ENCODE results near the gene ITGA2.
A peak's percentile ranks its signal among the peaks of the same experiment; 100 is the strongest.
"Not testable (repeated sequence)": the region's sequence is repeated elsewhere in the genome, so short reads cannot be mapped to it uniquely, and the experiment has no call there.

Gene ITGA2

DNA sequence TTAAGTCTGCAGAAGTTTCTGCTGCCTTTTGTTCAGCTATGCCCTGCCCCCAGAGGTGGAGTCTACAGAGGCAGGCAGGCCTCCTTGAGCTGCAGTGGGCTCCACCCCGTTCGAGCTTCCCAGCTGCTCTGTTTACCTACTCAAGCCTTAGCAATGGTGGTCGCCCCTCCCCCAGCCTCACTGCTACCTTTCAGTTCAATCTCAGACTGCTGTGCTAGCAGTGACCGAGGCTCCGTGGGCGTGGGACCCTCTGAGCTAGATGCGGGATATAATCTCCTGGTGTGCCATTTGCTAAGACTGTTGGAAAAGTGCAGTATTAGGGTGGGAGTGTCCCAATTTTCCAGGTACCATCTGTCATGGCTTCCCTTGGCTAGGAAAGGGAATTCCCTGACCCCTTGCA, 13.0 kb upstream of the ITGA2 start:
- H3K27ac Mint-ChIP-seq; H3K36me3 Mint-ChIP-seq (ENCODE audit: low read depth); H3K9me3 Mint-ChIP-seq; DNase-seq (ENCODE audit: low spot score); H3K4me3 Mint-ChIP-seq; H3K4me1 Mint-ChIP-seq (ENCODE audit: low read depth): not testable (repeated sequence)
- peaks cover 52% of the 10 kb centered on the region for H3K27me3 Mint-ChIP-seq (ENCODE audit: low read depth)

DNA sequence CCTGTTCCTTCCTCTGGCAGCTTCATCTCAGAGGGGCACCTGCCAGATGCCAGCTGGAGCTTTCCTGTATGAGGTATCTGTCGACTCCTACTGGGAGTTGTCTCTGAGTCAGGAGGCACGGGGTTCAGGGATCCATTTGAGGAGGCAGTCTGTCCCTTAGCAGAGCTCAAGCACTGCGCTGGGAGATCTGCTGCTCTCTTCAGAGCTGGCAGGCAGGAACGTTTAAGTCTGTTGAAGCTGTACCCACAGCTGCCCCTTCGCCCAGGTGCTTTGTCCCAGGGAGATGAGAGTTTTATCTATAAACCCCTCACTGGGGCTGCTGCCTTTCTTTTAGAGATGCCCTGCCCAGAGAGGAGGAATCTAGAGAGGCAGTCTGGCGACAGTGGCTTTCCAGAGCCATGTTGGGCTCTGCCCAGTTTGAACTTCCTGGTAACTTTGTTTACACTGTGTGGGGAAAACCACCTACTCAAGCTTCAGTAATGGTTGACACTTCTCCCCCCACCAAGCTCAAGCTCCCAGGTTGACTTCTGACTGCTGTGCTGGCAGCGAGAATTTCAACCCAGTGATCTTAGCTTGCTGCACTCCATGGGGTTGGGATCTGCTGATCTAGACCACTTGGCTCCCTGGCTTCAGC, 11.8 kb upstream of the ITGA2 start:
- H3K4me1 Mint-ChIP-seq (ENCODE audit: low read depth): peaks cover 4% of the 10 kb centered on the region
- no peak overlapping the region for H3K4me3 Mint-ChIP-seq
- H3K9me3 Mint-ChIP-seq: peaks cover 7% of the 10 kb centered on the region
- peaks cover 45% of the 10 kb centered on the region for H3K27me3 Mint-ChIP-seq (ENCODE audit: low read depth)
- H3K36me3 Mint-ChIP-seq (ENCODE audit: low read depth): no peaks in the 10 kb centered on the region
- H3K27ac Mint-ChIP-seq: no peak overlapping the region
- DNase-seq (ENCODE audit: low spot score): no peak

DNA sequence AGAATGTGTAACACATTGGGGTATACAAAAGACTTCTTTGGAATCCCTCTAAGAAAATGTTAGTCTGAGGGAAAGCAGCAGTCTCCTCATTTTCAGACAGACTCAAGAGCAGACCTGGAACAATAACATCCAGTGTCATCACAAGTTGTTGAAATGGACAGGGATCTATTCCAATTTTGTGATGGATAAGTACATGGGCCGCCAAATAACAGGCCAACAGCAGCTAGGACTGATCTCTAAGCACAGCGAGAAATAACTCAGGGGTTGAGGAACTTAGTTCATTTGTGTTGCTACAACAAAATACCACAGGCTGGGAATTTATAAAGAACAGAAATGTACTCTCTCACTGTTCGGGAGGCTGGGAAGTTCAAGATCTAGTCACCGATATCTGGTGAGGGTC, 7.6 kb upstream of the ITGA2 start:
- Mint-ChIP-seq H3K9me3 (no peaks in the 10 kb centered on the region), H3K4me1 (ENCODE audit: low read depth) (peaks cover 5% of the 10 kb centered on the region), H3K27ac (no peak overlapping the region), H3K27me3 (ENCODE audit: low read depth) (peaks cover 46% of the 10 kb centered on the region), H3K4me3 (no peak overlapping the region), H3K36me3 (ENCODE audit: low read depth) (no peaks in the 10 kb centered on the region)
- DNase-seq (ENCODE audit: low spot score): no peak

DNA sequence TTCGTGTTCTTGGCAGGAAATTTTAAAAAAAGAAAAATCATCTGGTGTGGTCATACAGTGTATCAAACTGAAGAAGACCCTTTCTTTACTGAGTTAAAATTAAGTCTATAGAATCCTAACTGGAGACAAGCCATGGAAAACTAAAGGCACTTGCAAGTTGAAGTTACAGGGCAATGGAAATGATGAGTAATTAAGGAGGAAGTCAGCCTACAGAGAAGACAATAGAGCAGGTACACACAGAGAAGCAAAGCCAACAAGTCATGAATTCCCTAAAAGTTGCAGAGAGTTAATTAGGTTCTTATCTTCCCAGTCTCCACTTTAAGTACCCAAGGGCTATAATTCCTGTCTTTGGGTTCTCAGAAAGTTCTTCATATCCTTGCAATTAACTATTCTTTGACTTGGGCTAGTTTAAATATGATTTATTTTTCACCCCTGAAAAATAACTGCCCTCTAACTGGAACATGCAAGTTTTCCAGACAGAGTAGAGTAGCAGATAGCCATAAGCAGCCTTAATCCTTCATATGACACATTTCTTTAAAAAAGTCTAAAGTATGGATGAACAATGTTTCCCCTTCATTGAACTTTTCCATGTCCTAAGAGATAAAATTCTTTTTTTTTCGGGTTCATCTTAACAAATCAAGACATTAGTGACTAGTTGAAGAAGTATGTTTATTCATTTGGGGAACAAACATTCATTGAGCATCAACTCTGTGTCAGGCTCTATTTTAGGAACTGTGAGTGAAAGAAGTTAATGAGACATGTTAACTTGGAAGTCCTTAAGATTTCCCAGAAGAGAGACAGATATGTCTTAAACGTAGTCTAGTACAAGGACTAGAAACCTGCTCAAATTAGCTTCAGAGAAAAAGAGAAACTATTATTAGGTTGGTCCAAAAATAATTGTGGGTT, 5.2 kb upstream of the ITGA2 start:
- Mint-ChIP-seq H3K4me3 (no peak overlapping the region), H3K36me3 (ENCODE audit: low read depth) (no peaks in the 10 kb centered on the region), H3K27ac (no peak overlapping the region), H3K4me1 (ENCODE audit: low read depth) (peaks cover 22% of the 10 kb centered on the region), H3K27me3 (ENCODE audit: low read depth) (peaks cover 62% of the 10 kb centered on the region), H3K9me3 (no peaks in the 10 kb centered on the region)
- DNase-seq (ENCODE audit: low spot score): no peak

DNA sequence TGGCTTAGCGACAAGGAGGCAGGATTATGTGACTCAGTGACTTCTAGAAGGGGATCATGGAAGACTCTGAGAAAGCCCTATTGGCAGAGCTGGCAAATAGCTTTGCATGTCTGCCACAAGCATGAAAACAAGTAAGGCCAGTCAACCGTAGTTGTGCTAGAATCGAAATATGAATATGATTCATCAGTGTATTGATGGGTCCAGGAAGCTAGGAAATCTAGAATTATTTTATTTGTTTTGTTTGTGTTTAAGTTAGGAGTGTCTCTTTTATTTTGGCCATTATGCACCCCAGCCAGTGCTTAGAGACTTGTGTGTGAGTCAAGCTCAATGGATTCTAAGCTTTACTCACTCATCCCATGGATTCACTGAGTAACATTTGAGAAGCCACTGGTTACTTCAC, 3.8 kb upstream of the ITGA2 start:
- Mint-ChIP-seq H3K36me3 (ENCODE audit: low read depth) (peaks cover 2% of the 10 kb centered on the region), H3K27me3 (ENCODE audit: low read depth) (peaks cover 54% of the 10 kb centered on the region), H3K27ac (no peak overlapping the region), H3K4me1 (ENCODE audit: low read depth) (peaks cover 25% of the 10 kb centered on the region), H3K9me3 (no peaks in the 10 kb centered on the region), H3K4me3 (no peak overlapping the region)
- no peak for DNase-seq (ENCODE audit: low spot score)

DNA sequence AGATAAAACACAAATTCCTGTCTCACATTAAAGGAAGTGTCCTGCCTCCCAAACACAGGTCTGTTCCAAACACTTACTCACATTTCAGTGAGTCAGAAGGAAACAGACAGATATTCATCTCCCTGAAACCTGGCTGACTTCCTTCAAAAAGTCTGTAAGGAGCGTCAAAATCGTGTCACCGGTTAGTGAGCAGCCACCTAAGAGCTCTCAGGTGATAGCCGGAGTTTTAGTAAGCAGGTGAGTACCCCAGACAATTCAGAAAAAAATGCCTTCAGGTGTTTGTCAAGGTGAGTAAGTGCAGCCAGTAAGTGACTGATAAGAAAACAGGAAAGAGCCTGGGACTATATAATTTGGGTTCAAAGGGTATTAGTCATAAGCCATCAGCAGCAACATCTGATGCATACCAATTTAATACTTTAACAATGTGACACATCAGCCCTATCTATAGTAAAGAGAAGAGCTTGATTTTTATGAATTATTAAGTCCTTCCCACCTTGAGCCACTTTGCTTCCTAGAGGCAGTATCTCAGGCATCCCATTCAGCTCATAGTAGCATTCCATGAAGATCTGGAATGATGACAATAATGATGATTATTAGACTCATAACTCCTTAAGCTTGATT, 1.3 kb upstream of the ITGA2 start:
- H3K4me3 Mint-ChIP-seq: peak overlapping the region; percentile 69
- peak overlapping the region; percentile 41 for H3K27ac Mint-ChIP-seq
- H3K36me3 Mint-ChIP-seq (ENCODE audit: low read depth): peaks cover 10% of the 10 kb centered on the region
- peaks cover 30% of the 10 kb centered on the region for H3K4me1 Mint-ChIP-seq (ENCODE audit: low read depth)
- no peaks in the 10 kb centered on the region for H3K9me3 Mint-ChIP-seq
- peaks cover 58% of the 10 kb centered on the region for H3K27me3 Mint-ChIP-seq (ENCODE audit: low read depth)
- peak; percentile 15 for DNase-seq (ENCODE audit: low spot score)

DNA sequence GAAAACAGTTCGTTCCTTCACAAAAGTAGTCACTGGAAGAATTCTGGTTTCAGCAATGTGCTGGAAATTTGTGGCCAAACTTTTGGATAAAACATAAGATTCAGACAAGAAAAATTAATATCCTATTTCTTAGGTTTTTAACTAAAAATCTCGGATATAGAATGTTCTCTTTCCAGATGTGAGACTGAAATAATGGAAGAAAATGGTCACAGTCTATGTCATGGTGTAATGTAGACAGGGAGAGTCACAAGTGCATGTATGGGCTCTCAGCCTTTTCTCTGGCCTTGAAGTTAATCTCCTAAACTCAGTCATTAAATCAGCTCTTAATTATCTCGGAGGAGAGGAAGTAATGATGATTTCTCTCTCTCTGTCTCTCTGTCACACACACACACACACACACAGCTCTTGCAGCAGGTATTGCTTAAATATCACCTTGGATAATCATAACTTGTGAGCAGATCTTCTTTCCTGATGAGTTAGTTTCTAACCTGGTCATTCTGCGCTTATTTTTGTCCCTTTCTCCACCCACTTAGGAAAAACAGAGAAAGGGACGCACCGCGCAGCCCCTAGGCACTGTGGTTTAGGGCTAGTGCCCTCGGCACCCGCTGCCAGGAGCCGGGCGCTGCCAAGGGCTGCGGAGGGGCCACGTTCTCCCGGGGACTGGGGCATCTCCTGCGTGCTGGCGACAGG, 672 bp upstream of the ITGA2 start:
- Mint-ChIP-seq H3K4me1 (ENCODE audit: low read depth) (peaks cover 30% of the 10 kb centered on the region), H3K9me3 (no peaks in the 10 kb centered on the region), H3K36me3 (ENCODE audit: low read depth) (peaks cover 11% of the 10 kb centered on the region), H3K27me3 (ENCODE audit: low read depth) (peaks cover 54% of the 10 kb centered on the region), H3K27ac (peak overlapping the region; percentile 56), H3K4me3 (peak overlapping the region; percentile 69)
- DNase-seq (ENCODE audit: low spot score): no peak

DNA sequence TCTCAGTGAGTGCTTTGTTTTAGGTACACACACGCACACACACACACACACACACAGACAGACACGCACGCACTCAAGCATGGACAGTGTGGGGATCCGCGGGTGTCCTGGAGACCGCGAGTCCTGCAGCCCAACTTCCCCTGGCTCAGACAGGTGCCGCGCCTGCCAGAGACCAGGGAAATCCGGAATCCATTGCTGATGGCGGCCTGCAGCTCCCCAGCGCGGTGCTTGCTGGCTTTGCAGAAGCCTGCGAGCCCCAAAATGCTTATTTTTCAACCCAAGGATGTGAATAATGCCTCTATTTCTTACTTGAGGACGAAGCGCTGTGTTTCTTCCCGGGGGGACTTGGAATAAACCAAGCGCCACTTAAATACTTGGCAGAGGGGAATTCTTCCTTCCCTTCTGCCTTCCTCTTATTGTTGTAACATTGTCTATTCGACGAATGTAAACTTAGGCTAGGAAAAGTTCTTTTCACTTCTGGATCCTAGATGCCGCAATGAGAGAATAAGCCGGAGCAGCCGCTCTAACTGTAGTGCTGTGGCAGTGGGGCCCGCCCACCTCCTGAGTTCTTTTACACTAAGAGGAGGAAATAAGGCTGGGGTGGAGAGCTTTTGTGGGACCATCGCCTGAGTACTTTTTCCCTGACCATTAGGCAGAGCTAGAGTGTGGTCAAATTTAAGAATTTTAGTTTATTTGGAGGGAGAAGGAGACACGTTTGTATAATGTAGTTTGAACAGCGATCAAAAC, 802 bp downstream of the ITGA2 start:
- H3K9me3 Mint-ChIP-seq: no peaks in the 10 kb centered on the region
- peak overlapping the region; percentile 80 for H3K4me3 Mint-ChIP-seq
- H3K27ac Mint-ChIP-seq: no peak overlapping the region
- H3K36me3 Mint-ChIP-seq (ENCODE audit: low read depth): peaks cover 11% of the 10 kb centered on the region
- DNase-seq (ENCODE audit: low spot score): no peak
- peaks cover 28% of the 10 kb centered on the region for H3K4me1 Mint-ChIP-seq (ENCODE audit: low read depth)
- peaks cover 48% of the 10 kb centered on the region for H3K27me3 Mint-ChIP-seq (ENCODE audit: low read depth)

DNA sequence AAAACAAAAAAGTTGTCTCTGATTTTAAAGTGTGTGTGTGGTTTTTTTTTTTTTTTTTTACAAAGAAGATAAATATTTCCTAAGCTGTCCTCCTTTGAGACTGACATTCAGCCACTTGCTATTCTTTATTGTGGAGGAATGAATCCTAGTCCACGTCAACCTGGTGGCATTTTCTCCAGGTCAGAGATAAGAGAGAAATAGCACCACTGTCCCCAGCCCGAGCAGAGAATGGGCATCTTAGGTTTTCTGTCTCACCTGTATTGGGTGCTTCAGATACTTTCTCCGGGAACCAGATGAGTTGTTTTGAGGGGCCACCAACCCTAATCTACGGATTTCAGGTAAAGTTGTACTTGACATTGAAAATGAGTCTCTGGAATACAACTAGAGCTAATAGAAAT, 1.4 kb downstream of the ITGA2 start:
- H3K27me3 Mint-ChIP-seq (ENCODE audit: low read depth): peaks cover 44% of the 10 kb centered on the region
- no peak for DNase-seq (ENCODE audit: low spot score)
- no peak overlapping the region for H3K27ac Mint-ChIP-seq
- peaks cover 11% of the 10 kb centered on the region for H3K36me3 Mint-ChIP-seq (ENCODE audit: low read depth)
- H3K4me1 Mint-ChIP-seq (ENCODE audit: low read depth): peaks cover 28% of the 10 kb centered on the region
- no peaks in the 10 kb centered on the region for H3K9me3 Mint-ChIP-seq
- peak overlapping the region; percentile 80 for H3K4me3 Mint-ChIP-seq

DNA sequence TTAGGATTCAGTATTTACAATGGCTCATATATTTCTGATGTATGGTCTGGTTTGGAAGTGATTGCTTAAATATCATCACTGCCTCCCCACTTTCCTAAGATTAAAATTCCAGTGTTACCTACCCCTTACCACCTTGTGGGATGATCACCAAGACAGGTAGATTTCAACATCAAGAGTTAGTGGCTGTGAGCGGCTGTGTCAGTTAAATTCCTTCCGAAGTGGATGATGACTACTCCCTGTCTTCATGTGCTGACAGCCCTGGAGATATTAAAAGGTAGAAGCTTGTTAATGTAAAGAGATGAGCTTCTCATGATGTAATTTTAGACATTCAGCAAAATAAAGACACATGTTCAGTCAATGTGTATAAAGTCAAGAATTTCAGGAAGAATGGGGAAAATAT, 4.2 kb downstream of the ITGA2 start:
- no peak for DNase-seq (ENCODE audit: low spot score)
- no peaks in the 10 kb centered on the region for H3K9me3 Mint-ChIP-seq
- H3K27me3 Mint-ChIP-seq (ENCODE audit: low read depth): peaks cover 29% of the 10 kb centered on the region
- H3K4me1 Mint-ChIP-seq (ENCODE audit: low read depth): peaks cover 17% of the 10 kb centered on the region
- no peak overlapping the region for H3K27ac Mint-ChIP-seq
- H3K36me3 Mint-ChIP-seq (ENCODE audit: low read depth): peaks cover 11% of the 10 kb centered on the region
- no peak overlapping the region for H3K4me3 Mint-ChIP-seq

DNA sequence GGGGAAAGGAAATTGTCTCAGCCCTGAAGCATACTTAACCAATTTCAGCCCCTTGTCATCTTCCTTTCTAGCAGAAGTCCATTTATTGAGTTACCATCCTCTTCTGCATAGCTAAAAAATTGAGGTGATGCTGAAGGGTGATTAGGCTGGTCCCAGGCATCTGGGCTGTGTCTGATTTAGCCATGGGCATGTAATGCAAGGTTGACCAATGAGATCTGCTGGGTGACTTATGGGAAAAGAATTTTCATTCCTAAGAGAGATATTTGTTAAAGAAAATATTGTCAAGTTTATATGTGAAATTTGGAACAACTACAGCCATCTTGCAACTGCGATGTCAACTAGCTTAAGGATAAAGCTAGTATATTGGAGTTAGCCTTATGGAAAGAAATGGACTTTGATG, 5.1 kb downstream of the ITGA2 start:
- H3K27ac Mint-ChIP-seq: no peak overlapping the region
- H3K36me3 Mint-ChIP-seq (ENCODE audit: low read depth): peaks cover 11% of the 10 kb centered on the region
- H3K27me3 Mint-ChIP-seq (ENCODE audit: low read depth): peaks cover 27% of the 10 kb centered on the region
- no peaks in the 10 kb centered on the region for H3K9me3 Mint-ChIP-seq
- H3K4me3 Mint-ChIP-seq: no peak overlapping the region
- DNase-seq (ENCODE audit: low spot score): no peak
- H3K4me1 Mint-ChIP-seq (ENCODE audit: low read depth): peaks cover 17% of the 10 kb centered on the region

DNA sequence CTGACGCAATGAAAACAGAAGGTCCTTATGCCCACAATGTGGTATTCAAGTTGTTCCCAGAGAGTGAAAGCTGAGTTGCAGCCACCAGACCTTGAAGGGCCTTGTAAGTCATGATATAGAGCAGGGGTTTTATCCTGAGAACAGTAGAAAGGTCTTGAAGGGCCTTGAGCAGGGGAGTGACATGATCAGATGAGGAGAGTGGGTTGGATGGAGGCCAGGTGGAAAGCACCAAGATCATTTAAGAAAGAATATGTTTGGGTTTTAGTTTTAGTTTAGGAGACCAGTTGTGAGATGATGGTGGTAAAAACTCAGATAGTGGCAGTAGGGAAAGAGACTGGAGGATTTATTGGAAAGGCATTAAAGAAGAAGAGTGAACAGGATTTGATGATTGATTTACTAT, 5.9 kb downstream of the ITGA2 start:
- Mint-ChIP-seq H3K27ac (no peak overlapping the region), H3K27me3 (ENCODE audit: low read depth) (peaks cover 26% of the 10 kb centered on the region), H3K9me3 (no peaks in the 10 kb centered on the region), H3K36me3 (ENCODE audit: low read depth) (peaks cover 11% of the 10 kb centered on the region), H3K4me1 (ENCODE audit: low read depth) (peaks cover 19% of the 10 kb centered on the region), H3K4me3 (no peak overlapping the region)
- DNase-seq (ENCODE audit: low spot score): no peak

DNA sequence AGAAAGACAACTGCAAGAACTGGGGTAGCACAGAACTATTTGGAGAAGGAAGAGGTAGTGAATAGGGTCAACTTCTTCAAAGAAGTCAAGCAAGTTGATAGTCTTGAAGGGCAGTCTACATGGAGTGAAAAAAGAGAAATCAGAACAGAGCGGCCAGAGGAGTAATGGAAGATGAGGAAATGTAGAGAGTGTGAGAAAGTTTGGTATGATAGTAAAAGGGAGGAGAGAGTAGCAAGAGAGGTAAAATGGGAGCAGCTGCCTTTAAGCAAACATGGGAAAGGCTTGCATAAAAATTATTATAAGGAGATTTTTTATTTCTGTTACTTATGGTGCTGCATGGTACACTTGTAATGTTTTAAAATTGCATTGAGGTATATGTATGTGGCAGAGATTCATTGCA, 6.8 kb downstream of the ITGA2 start:
- DNase-seq (ENCODE audit: low spot score): no peak
- Mint-ChIP-seq H3K9me3 (no peaks in the 10 kb centered on the region), H3K27ac (no peak overlapping the region), H3K4me3 (no peak overlapping the region), H3K4me1 (ENCODE audit: low read depth) (peaks cover 14% of the 10 kb centered on the region), H3K27me3 (ENCODE audit: low read depth) (peaks cover 23% of the 10 kb centered on the region), H3K36me3 (ENCODE audit: low read depth) (peaks cover 9% of the 10 kb centered on the region)
